Upper lobe of left lung (tissue), 4 donors: ENCODE results near the gene OXGR1.

ENCODE experiments used
- CTCF ChIP-seq, 6 experiments: fragments of 450-650 bp in 4 of 6; fragments of 200-600 bp in 2 of 6; sonication (generic) in 2 of 6; IDR thresholded peaks; one replicate each; pipeline ENCODE4 v1.5.1; 2016 to 2019; ENCODE audit warnings: antibody characterized with exemption in 6 of 6
- POLR2A ChIP-seq, 4 donors: fragments of 450-650 bp; IDR thresholded peaks; one replicate each; pipeline ENCODE4 v1.5.1; 2016 to 2017; ENCODE audit warnings: antibody characterized with exemption in 4 of 4, mild to moderate bottlenecking in 2 of 4

- TF ChIP-seq CTCF (IDR thresholded peaks at IDR 0.05), result no peak
- TF ChIP-seq POLR2A (IDR thresholded peaks at IDR 0.05), result no peak
Observed at GRCh38 chr13:96998051-96998450, 3.8 kb upstream of the OXGR1 start.
